GM19238 (cell line): Measurements from ENCODE around the gene OAT.
"Not testable (repeated sequence)": the region's sequence is repeated elsewhere in the genome, so short reads cannot be mapped to it uniquely, and the experiment has no call there.

Experiments used
- DNase-seq: peaks from one replicate; pipeline ENCODE4 v3.0.0; 2011; ENCODE audit warnings: low spot score; ENCODE audit not compliant: insufficient read length

OAT gene

GRCh38 chr10:124378881-124379471 is 39.7 kb downstream of the OAT start:
- no peak for DNase-seq

- no peak for DNase-seq
Observed at GRCh38 chr10:124378271-124378670, 40.5 kb downstream of the OAT start.

GRCh38 chr10:124377101-124377500 is 41.6 kb downstream of the OAT start:
- DNase-seq, result no peak

GRCh38 chr10:124376411-124376810 is 42.3 kb downstream of the OAT start:
- DNase-seq, result no peak

- DNase-seq, result no peak
Observed at GRCh38 chr10:124375691-124376090, 43.0 kb downstream of the OAT start.

- no peak for DNase-seq
Observed at GRCh38 chr10:124375353-124375614, 43.4 kb downstream of the OAT start.

GRCh38 chr10:124374535-124375352 is 44.0 kb downstream of the OAT start:
- DNase-seq, result no peak

- no peak for DNase-seq
Observed at GRCh38 chr10:124372899-124373298, 45.8 kb downstream of the OAT start.

GRCh38 chr10:124370426-124370825 is 48.3 kb downstream of the OAT start:
- DNase-seq, result no peak

GRCh38 chr10:124369986-124370385 is 48.7 kb downstream of the OAT start:
- no peak for DNase-seq

- DNase-seq, result not testable (repeated sequence)
Observed at GRCh38 chr10:124369533-124369932, 49.2 kb downstream of the OAT start.

GRCh38 chr10:124369066-124369465 is 49.7 kb downstream of the OAT start:
- no peak for DNase-seq

- no peak for DNase-seq
Observed at GRCh38 chr10:124367936-124368335, 50.8 kb downstream of the OAT start.

GRCh38 chr10:124367414-124367813 is 51.3 kb downstream of the OAT start:
- no peak for DNase-seq

GRCh38 chr10:124366825-124367224 is 51.9 kb downstream of the OAT start:
- DNase-seq, result no peak

- DNase-seq, result no peak
Observed at GRCh38 chr10:124366343-124366742, 52.4 kb downstream of the OAT start.

GRCh38 chr10:124364674-124365073 is 54.0 kb downstream of the OAT start:
- DNase-seq, result no peak

GRCh38 chr10:124362568-124362967 is 56.2 kb downstream of the OAT start:
- no peak for DNase-seq

- no peak for DNase-seq
Observed at GRCh38 chr10:124359336-124359832, 59.3 kb downstream of the OAT start.

- no peak for DNase-seq
Observed at GRCh38 chr10:124357561-124357885, 61.2 kb downstream of the OAT start.

GRCh38 chr10:124356701-124357560 is 61.8 kb downstream of the OAT start:
- DNase-seq, result no peak
